Gastrocnemius medialis (tissue), 4 donors: ENCODE data around the gene MLX. TPM values are rescaled to one million over a fixed set of nuclear protein-coding genes. Genes with fewer than 3 reads are reported as not detected.
"Not testable (repeated sequence)": the region's sequence is repeated elsewhere in the genome, so short reads cannot be mapped to it uniquely, and the experiment has no call there.

Experiments
- ATAC-seq, 2 donors: fragments of 150-250 bp; one replicate each; pipeline ENCODE4 v1.9.1; 2016
- DNase-seq, 2 donors: peaks; one replicate each; pipeline ENCODE4 v3.0.0-alpha.2; 2019
- H3K27ac ChIP-seq, 4 donors: fragments of 200-600 bp; sonication (generic); 1 replicate in 1 of 4; 2 replicates in 3 of 4; pipeline ENCODE4 v1.5.1; 2016 to 2018; ENCODE audit warnings: mild to moderate bottlenecking in 2 of 4, moderate library complexity in 1 of 4
- H3K27me3 ChIP-seq, 3 donors: fragments of 200-600 bp; sonication (generic) in 2 of 3; 1 replicate in 1 of 3; 2 replicates in 2 of 3; pipeline versions ENCODE4 v1.5.1 to v1.6.0; 2016 to 2019; ENCODE audit warnings: mild to moderate bottlenecking in 1 of 3, moderate library complexity in 1 of 3
- H3K36me3 ChIP-seq, 2 donors: fragments of 200-600 bp; sonication (generic) in 1 of 2; one replicate each; pipeline ENCODE4 v1.5.1; 2017 to 2018
- H3K4me1 ChIP-seq, 2 donors: fragments of 200-600 bp; sonication (generic) in 1 of 2; one replicate each; pipeline ENCODE4 v1.5.1; 2016 to 2017; ENCODE audit warnings: mild to moderate bottlenecking in 2 of 2
- H3K4me3 ChIP-seq, 4 donors: fragments of 200-600 bp; sonication (generic) in 3 of 4; 1 replicate in 1 of 4; 2 replicates in 3 of 4; pipeline ENCODE4 v1.5.1; 2016 to 2019; ENCODE audit warnings: mild to moderate bottlenecking in 2 of 4
- H3K9me3 ChIP-seq, 3 donors: fragments of 200-600 bp; sonication (generic) in 2 of 3; 1 replicate in 1 of 3; 2 replicates in 2 of 3; pipeline ENCODE4 v1.5.1; 2016 to 2019
- POLR2A ChIP-seq, 2 donors: fragments of 450-650 bp; IDR thresholded peaks; one replicate each; pipeline ENCODE4 v1.6.1; 2017; ENCODE audit warnings: antibody characterized with exemption in 2 of 2, mild to moderate bottlenecking in 2 of 2, moderate library complexity in 2 of 2
- in situ Hi-C, 4 donors: fragments of 200-750 bp; cut with MboI; loops; one replicate each; pipeline versions ENCODE4 v1.15.0 to v1.8.0; 2017; ENCODE audit warnings: low sequenced_read_pairs in 4 of 4
- intact Hi-C: fragments of 100-400 bp; cut with DNase I; formaldehyde crosslinking; loops from one replicate; pipeline ENCODE4 v1.15.1; 2023; ENCODE audit warnings: low total_unique reads
- total RNA-seq, 4 donors: library from RNA; depleted of rRNA; stranded (reverse); fragments of >200 nt; gene quantifications; one replicate each; pipeline versions ENCODE4 v1.1.0 to v1.2.3, GENCODE V29; 2016
- TF ChIP-seq, protein P1 (sequence below), 5 experiments: fragments of 450-650 bp in 3 of 5; fragments of 200-600 bp in 2 of 5; sonication (generic) in 2 of 5; IDR thresholded peaks in 4 of 5; conservative IDR thresholded peaks in 1 of 5; 1 replicate in 4 of 5; 2 replicates in 1 of 5; pipeline ENCODE4 v1.5.1; 2016 to 2019; ENCODE audit warnings: antibody characterized with exemption in 5 of 5, mild to moderate bottlenecking in 3 of 5, moderate library complexity in 3 of 5

The MLX gene
- total RNA-seq, 4 donors from 2014 or later, result 49.7 to 81.9 (median 53.8) TPM

- Histone ChIP-seq H3K27me3 (no peaks in the 10 kb centered on the region), H3K36me3 (no peaks in the 10 kb centered on the region), H3K9me3 (no peaks in the 10 kb centered on the region), H3K4me1 (peaks cover 13 to 18% of the 10 kb centered on the region in 2 donors), H3K4me3 (peak overlapping the region; percentile 73 to 97 (median 94)), H3K27ac (peak overlapping the region; percentile 87 to 91 (median 90))
- in situ Hi-C loops, result no loop called here
- intact Hi-C loops, result loop anchor here (2.0 kb wide), 1 partner anchor 18 kb away; the partner anchor contains the start of gene NAGLU
- ATAC-seq, result peak; percentile 89
- DNase-seq, result peak; percentile 76 to 78
- TF ChIP-seq, protein P1, sequence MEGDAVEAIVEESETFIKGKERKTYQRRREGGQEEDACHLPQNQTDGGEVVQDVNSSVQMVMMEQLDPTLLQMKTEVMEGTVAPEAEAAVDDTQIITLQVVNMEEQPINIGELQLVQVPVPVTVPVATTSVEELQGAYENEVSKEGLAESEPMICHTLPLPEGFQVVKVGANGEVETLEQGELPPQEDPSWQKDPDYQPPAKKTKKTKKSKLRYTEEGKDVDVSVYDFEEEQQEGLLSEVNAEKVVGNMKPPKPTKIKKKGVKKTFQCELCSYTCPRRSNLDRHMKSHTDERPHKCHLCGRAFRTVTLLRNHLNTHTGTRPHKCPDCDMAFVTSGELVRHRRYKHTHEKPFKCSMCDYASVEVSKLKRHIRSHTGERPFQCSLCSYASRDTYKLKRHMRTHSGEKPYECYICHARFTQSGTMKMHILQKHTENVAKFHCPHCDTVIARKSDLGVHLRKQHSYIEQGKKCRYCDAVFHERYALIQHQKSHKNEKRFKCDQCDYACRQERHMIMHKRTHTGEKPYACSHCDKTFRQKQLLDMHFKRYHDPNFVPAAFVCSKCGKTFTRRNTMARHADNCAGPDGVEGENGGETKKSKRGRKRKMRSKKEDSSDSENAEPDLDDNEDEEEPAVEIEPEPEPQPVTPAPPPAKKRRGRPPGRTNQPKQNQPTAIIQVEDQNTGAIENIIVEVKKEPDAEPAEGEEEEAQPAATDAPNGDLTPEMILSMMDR (IDR thresholded peaks at IDR 0.05 in 4 of 5, conservative IDR thresholded peaks at IDR 0.05 in 1 of 5), result no peak
- TF ChIP-seq POLR2A (IDR thresholded peaks at IDR 0.05), result peak; percentile 72
Observed at GRCh38 chr17:42554250-42555121, 12.4 kb upstream of the MLX start.

GRCh38 chr17:42555122-42555622 is 11.7 kb upstream of the MLX start:
- ATAC-seq (no peak), DNase-seq (no peak)
- Histone ChIP-seq H3K27me3 (no peaks in the 10 kb centered on the region), H3K9me3 (no peaks in the 10 kb centered on the region), H3K4me3 (peak overlapping the region; percentile 73 to 97 (median 94)), H3K4me1 (peaks cover 13 to 18% of the 10 kb centered on the region in 2 donors), H3K27ac (peak overlapping the region; percentile 87 to 91 (median 90)), H3K36me3 (no peaks in the 10 kb centered on the region)
- in situ Hi-C loops (no loop called here), intact Hi-C loops (loop anchor here (2.0 kb wide), 1 partner anchor 18 kb away; the partner anchor contains the start of gene NAGLU)
- TF ChIP-seq, protein P1 (IDR thresholded peaks at IDR 0.05 in 4 of 5, conservative IDR thresholded peaks at IDR 0.05 in 1 of 5), result no peak
- TF ChIP-seq POLR2A (IDR thresholded peaks at IDR 0.05), result no peak

- DNase-seq, ATAC-seq, in situ Hi-C loops, H3K4me3 ChIP-seq, H3K36me3 ChIP-seq, H3K27me3 ChIP-seq, H3K9me3 ChIP-seq: not testable (repeated sequence)
- Histone ChIP-seq H3K4me1 (peaks cover 13 to 18% of the 10 kb centered on the region in 2 donors), H3K27ac (peak overlapping the region in 1 of 4 donors; percentile 91)
- intact Hi-C loops, result loop anchor here (2.0 kb wide), 1 partner anchor 19 kb away; the partner anchor contains the start of gene NAGLU
Observed at GRCh38 chr17:42555961-42556617, 10.8 kb upstream of the MLX start.

- no peak for ATAC-seq
- H3K27ac ChIP-seq, result no peak overlapping the region
Observed at GRCh38 chr17:42559075-42559474, 7.8 kb upstream of the MLX start.

More at GRCh38 chr17:42559075-42559474, 7.8 kb upstream of the MLX start:
- no peaks in the 10 kb centered on the region for H3K36me3 ChIP-seq
- intact Hi-C loops (no loop called here), in situ Hi-C loops (no loop called here)
- no peaks in the 10 kb centered on the region for H3K9me3 ChIP-seq
- peaks cover 26 to 29% of the 10 kb centered on the region in 2 donors for H3K4me1 ChIP-seq
- TF ChIP-seq, protein P1 (IDR thresholded peaks at IDR 0.05 in 4 of 5, conservative IDR thresholded peaks at IDR 0.05 in 1 of 5), result no peak
- no peak for TF ChIP-seq POLR2A (IDR thresholded peaks at IDR 0.05)
- no peaks in the 10 kb centered on the region for H3K27me3 ChIP-seq
- DNase-seq, result no peak
- H3K4me3 ChIP-seq, result no peak overlapping the region
